WTC11 (cell line): ENCODE results near the gene ABL1. TPM values are rescaled to one million over a fixed set of nuclear protein-coding genes. Genes with fewer than 3 reads are reported as not detected.

ENCODE experiments used
- ATAC-seq: fragments of 200-7000 bp; cut with Tn5 transposase; 2 replicates; pipeline ENCODE4 v1.10.0; 2021; ENCODE audit warnings: mild to moderate bottlenecking, moderate library complexity
- CTCF ChIA-PET: fragments of 300-600 bp; sonication (Branson Sonifier 250); formaldehyde crosslinking; loops from one replicate; lab custom pipeline; 2021; ENCODE audit warnings: antibody characterized with exemption; lab: Charles Lee
- POLR2A ChIA-PET: fragments of 350-600 bp; sonication (Branson Sonifier 250); formaldehyde crosslinking; loops from one replicate; lab custom pipeline; 2021; ENCODE audit warnings: antibody characterized with exemption; lab: Charles Lee
- DNase-seq: peaks from one replicate; pipeline ENCODE4 v3.0.0; 2021; ENCODE audit warnings: low spot score
- H3K27ac Mint-ChIP-seq: 2 replicates; pipeline ENCODE4 v1.8.0; 2021; ENCODE audit warnings: mixed read lengths
- H3K27me3 Mint-ChIP-seq: 2 replicates; pipeline ENCODE4 v1.8.0; 2021; ENCODE audit warnings: low read depth, mild to moderate bottlenecking, moderate library complexity, mixed read lengths
- H3K36me3 Mint-ChIP-seq: 2 replicates; pipeline ENCODE4 v1.8.0; 2021; ENCODE audit warnings: mixed read lengths
- H3K4me1 Mint-ChIP-seq: 2 replicates; pipeline ENCODE4 v1.8.0; 2022; ENCODE audit warnings: mixed read lengths
- H3K4me3 Mint-ChIP-seq: 2 replicates; pipeline ENCODE4 v1.8.0; 2021; ENCODE audit warnings: mild to moderate bottlenecking, moderate library complexity, mixed read lengths
- H3K9me3 Mint-ChIP-seq: 2 replicates; pipeline ENCODE4 v1.8.0; 2021; ENCODE audit warnings: mixed read lengths
- ATF1 ChIP-seq: sonication (generic); formaldehyde crosslinking; IDR thresholded peaks from 2 replicates; pipeline ENCODE4 v1.8.1; 2023; ENCODE audit warnings: mild to moderate bottlenecking, moderate library complexity, missing genetic modification reagents
- ELF4 ChIP-seq: sonication (generic); formaldehyde crosslinking; IDR thresholded peaks from 2 replicates; pipeline ENCODE4 v1.8.1; 2022; ENCODE audit warnings: low read depth, mild to moderate bottlenecking, moderate library complexity, missing genetic modification reagents
- ESRRA ChIP-seq: sonication (generic); formaldehyde crosslinking; IDR thresholded peaks from 2 replicates; pipeline ENCODE4 v1.8.1; 2022; ENCODE audit warnings: mild to moderate bottlenecking, missing genetic modification reagents, borderline replicate concordance
- GRHL2 ChIP-seq: fragments of 250-450 bp; sonication (Bioruptor Pico); IDR thresholded peaks from 2 replicates; pipeline ENCODE4 v1.8.0; 2022; ENCODE audit warnings: mild to moderate bottlenecking, moderate library complexity; ENCODE audit not compliant: insufficient replicate concordance, severe bottlenecking
- MYBL2 ChIP-seq: sonication (generic); formaldehyde crosslinking; IDR thresholded peaks from 2 replicates; pipeline ENCODE4 v1.8.1; 2023; ENCODE audit warnings: mild to moderate bottlenecking, moderate library complexity, missing genetic modification reagents
- RORB ChIP-seq: fragments of 250-450 bp; sonication (Bioruptor Pico); IDR thresholded peaks from 2 replicates; pipeline ENCODE4 v1.9.0; 2021; ENCODE audit warnings: mild to moderate bottlenecking
- SOX15 ChIP-seq: fragments of 250-450 bp; sonication (Bioruptor Pico); IDR thresholded peaks from 2 replicates; pipeline ENCODE4 v1.9.0; 2021; ENCODE audit warnings: mild to moderate bottlenecking
- TEAD4 ChIP-seq: sonication (generic); formaldehyde crosslinking; IDR thresholded peaks from 2 replicates; pipeline ENCODE4 v1.8.0; 2022; ENCODE audit warnings: mild to moderate bottlenecking, missing genetic modification reagents
- ZNF219 ChIP-seq: sonication (generic); formaldehyde crosslinking; IDR thresholded peaks from 2 replicates; pipeline ENCODE4 v1.8.0; 2023; ENCODE audit warnings: missing genetic modification reagents, mild to moderate bottlenecking, borderline replicate concordance
- ZSCAN18 ChIP-seq: fragments of 250-450 bp; sonication (Bioruptor Pico); IDR thresholded peaks from 2 replicates; pipeline ENCODE4 v2.1.2; 2022; ENCODE audit warnings: mild to moderate bottlenecking, moderate library complexity
- total RNA-seq: library from RNA; stranded (reverse); gene quantifications from 3 replicates; pipeline ENCODE4 v1.2.3, GENCODE V29; 2021
- TF ChIP-seq, protein P1 (sequence below): sonication (generic); formaldehyde crosslinking; IDR thresholded peaks from 2 replicates; pipeline ENCODE4 v1.8.1; 2023; ENCODE audit warnings: mild to moderate bottlenecking, missing genetic modification reagents
- TF ChIP-seq, protein P2 (sequence below): fragments of 250-450 bp; sonication (Bioruptor Pico); conservative IDR thresholded peaks from 2 replicates; pipeline ENCODE4 v1.9.0; 2021; ENCODE audit warnings: mild to moderate bottlenecking
- TF ChIP-seq, protein P3 (sequence below): sonication (generic); formaldehyde crosslinking; IDR thresholded peaks from 2 replicates; pipeline ENCODE4 v1.8.1; 2023; ENCODE audit warnings: mild to moderate bottlenecking, missing genetic modification reagents
- TF ChIP-seq, protein P4 (sequence below): sonication (generic); formaldehyde crosslinking; IDR thresholded peaks from 2 replicates; pipeline ENCODE4 v1.8.1; 2022; ENCODE audit warnings: mild to moderate bottlenecking, moderate library complexity, missing genetic modification reagents
- TF ChIP-seq, protein P5 (sequence below): sonication (generic); formaldehyde crosslinking; IDR thresholded peaks from 2 replicates; pipeline ENCODE4 v1.8.0; 2022; ENCODE audit warnings: mild to moderate bottlenecking, missing genetic modification reagents

Gene ABL1
- total RNA-seq, 1 experiment from 2014 or later: 104 TPM

DNA sequence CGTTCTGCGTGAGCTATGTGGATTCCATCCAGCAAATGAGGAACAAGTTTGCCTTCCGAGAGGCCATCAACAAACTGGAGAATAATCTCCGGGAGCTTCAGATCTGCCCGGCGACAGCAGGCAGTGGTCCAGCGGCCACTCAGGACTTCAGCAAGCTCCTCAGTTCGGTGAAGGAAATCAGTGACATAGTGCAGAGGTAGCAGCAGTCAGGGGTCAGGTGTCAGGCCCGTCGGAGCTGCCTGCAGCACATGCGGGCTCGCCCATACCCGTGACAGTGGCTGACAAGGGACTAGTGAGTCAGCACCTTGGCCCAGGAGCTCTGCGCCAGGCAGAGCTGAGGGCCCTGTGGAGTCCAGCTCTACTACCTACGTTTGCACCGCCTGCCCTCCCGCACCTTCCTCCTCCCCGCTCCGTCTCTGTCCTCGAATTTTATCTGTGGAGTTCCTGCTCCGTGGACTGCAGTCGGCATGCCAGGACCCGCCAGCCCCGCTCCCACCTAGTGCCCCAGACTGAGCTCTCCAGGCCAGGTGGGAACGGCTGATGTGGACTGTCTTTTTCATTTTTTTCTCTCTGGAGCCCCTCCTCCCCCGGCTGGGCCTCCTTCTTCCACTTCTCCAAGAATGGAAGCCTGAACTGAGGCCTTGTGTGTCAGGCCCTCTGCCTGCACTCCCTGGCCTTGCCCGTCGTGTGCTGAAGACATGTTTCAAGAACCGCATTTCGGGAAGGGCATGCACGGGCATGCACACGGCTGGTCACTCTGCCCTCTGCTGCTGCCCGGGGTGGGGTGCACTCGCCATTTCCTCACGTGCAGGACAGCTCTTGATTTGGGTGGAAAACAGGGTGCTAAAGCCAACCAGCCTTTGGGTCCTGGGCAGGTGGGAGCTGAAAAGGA is 50.7 kb downstream of the ABL1 start (continued):
- TF ChIP-seq ESRRA (CRISPR knock-in tag) (no peak), ATF1 (no peak), ELF4 (CRISPR knock-in tag) (no peak), TEAD4 (no peak)
- TF ChIP-seq, all 79 proteins: peak for 0

GRCh38 chr9:130886981-130887380 is 51.9 kb downstream of the ABL1 start:
- no peak for TF ChIP-seq ZNF219
- no peak for TF ChIP-seq MYBL2 (CRISPR knock-in tag)
- TF ChIP-seq, protein P1, sequence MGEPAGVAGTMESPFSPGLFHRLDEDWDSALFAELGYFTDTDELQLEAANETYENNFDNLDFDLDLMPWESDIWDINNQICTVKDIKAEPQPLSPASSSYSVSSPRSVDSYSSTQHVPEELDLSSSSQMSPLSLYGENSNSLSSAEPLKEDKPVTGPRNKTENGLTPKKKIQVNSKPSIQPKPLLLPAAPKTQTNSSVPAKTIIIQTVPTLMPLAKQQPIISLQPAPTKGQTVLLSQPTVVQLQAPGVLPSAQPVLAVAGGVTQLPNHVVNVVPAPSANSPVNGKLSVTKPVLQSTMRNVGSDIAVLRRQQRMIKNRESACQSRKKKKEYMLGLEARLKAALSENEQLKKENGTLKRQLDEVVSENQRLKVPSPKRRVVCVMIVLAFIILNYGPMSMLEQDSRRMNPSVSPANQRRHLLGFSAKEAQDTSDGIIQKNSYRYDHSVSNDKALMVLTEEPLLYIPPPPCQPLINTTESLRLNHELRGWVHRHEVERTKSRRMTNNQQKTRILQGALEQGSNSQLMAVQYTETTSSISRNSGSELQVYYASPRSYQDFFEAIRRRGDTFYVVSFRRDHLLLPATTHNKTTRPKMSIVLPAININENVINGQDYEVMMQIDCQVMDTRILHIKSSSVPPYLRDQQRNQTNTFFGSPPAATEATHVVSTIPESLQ (CRISPR knock-in tag): no peak
- no peak for TF ChIP-seq ZSCAN18 (CRISPR knock-in tag)
- no peak for TF ChIP-seq ESRRA (CRISPR knock-in tag)
- no peak for TF ChIP-seq SOX15 (CRISPR knock-in tag)
- TF ChIP-seq RORB (CRISPR knock-in tag): no peak
- TF ChIP-seq, protein P2, sequence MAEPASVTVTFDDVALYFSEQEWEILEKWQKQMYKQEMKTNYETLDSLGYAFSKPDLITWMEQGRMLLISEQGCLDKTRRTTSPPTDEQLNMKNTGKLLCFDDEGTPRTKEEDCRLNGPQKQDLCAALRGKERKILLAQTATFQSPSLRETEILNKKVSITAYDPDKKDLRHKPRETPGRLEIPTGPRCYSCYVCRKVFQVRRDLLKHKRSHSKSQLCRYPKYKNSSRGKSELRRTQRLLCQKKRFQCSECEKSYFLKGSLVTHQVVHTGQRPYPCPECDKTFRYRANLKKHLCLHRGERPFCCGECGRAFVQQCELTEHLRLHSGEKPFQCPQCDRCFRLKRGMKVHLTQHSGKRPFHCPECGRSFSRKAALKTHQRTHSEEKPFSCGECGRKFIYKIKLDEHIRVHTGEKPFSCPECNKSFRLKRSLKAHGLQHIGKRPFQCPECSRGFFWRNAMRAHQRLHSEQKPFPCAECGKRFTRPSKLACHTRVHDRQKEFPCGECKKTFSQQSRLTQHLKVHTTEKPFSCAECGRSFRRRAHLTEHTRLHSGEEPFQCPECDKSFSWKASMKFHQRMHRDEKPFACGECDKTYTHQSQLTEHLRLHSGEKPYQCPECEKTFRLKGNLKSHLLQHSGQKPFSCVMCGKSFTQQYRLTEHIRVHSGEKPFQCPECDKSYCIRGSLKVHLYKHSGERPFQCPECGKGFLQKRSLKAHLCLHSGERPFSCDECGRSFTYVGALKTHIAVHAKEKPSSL (CRISPR knock-in tag): no peak
- TF ChIP-seq GRHL2 (CRISPR knock-in tag): no peak
- TF ChIP-seq, protein P3, sequence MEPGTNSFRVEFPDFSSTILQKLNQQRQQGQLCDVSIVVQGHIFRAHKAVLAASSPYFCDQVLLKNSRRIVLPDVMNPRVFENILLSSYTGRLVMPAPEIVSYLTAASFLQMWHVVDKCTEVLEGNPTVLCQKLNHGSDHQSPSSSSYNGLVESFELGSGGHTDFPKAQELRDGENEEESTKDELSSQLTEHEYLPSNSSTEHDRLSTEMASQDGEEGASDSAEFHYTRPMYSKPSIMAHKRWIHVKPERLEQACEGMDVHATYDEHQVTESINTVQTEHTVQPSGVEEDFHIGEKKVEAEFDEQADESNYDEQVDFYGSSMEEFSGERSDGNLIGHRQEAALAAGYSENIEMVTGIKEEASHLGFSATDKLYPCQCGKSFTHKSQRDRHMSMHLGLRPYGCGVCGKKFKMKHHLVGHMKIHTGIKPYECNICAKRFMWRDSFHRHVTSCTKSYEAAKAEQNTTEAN (CRISPR knock-in tag): no peak
- TF ChIP-seq, protein P4, sequence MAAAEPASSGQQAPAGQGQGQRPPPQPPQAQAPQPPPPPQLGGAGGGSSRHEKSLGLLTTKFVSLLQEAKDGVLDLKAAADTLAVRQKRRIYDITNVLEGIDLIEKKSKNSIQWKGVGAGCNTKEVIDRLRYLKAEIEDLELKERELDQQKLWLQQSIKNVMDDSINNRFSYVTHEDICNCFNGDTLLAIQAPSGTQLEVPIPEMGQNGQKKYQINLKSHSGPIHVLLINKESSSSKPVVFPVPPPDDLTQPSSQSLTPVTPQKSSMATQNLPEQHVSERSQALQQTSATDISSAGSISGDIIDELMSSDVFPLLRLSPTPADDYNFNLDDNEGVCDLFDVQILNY (CRISPR knock-in tag): no peak
- TF ChIP-seq, protein P5, sequence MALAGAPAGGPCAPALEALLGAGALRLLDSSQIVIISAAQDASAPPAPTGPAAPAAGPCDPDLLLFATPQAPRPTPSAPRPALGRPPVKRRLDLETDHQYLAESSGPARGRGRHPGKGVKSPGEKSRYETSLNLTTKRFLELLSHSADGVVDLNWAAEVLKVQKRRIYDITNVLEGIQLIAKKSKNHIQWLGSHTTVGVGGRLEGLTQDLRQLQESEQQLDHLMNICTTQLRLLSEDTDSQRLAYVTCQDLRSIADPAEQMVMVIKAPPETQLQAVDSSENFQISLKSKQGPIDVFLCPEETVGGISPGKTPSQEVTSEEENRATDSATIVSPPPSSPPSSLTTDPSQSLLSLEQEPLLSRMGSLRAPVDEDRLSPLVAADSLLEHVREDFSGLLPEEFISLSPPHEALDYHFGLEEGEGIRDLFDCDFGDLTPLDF: no peak
- ChIA-PET CTCF (interaction anchor here (1.8 to 4.3 kb wide), 3 partner anchors 20 to 186 kb away, joined by 4 to 24 read pairs (median 8); no protein-coding TSS in a partner anchor), POLR2A (no interaction called here)
- no peaks in the 10 kb centered on the region for H3K9me3 Mint-ChIP-seq
- DNase-seq (no peak), ATAC-seq (no peak)
- peaks cover 38% of the 10 kb centered on the region for H3K36me3 Mint-ChIP-seq
- H3K4me1 Mint-ChIP-seq: peaks cover 10% of the 10 kb centered on the region
- H3K27me3 Mint-ChIP-seq: no peaks in the 10 kb centered on the region
- peak overlapping the region; percentile 94 for H3K27ac Mint-ChIP-seq
- H3K4me3 Mint-ChIP-seq: no peak overlapping the region
